Activated CD4-positive, alpha-beta T cell treated with anti-CD3 and anti-CD28 coated beads, Interleukin-2, amount 50 U/mL, for 48 hours (primary cell): ENCODE data around the gene CPLANE1.
"Not testable (repeated sequence)": the region's sequence is repeated elsewhere in the genome, so short reads cannot be mapped to it uniquely, and the experiment has no call there.

Experiments
- DNase-seq, 2 experiments: peaks; one replicate each; pipeline ENCODE4 v3.0.0-alpha.2; 2020

Gene CPLANE1

DNA sequence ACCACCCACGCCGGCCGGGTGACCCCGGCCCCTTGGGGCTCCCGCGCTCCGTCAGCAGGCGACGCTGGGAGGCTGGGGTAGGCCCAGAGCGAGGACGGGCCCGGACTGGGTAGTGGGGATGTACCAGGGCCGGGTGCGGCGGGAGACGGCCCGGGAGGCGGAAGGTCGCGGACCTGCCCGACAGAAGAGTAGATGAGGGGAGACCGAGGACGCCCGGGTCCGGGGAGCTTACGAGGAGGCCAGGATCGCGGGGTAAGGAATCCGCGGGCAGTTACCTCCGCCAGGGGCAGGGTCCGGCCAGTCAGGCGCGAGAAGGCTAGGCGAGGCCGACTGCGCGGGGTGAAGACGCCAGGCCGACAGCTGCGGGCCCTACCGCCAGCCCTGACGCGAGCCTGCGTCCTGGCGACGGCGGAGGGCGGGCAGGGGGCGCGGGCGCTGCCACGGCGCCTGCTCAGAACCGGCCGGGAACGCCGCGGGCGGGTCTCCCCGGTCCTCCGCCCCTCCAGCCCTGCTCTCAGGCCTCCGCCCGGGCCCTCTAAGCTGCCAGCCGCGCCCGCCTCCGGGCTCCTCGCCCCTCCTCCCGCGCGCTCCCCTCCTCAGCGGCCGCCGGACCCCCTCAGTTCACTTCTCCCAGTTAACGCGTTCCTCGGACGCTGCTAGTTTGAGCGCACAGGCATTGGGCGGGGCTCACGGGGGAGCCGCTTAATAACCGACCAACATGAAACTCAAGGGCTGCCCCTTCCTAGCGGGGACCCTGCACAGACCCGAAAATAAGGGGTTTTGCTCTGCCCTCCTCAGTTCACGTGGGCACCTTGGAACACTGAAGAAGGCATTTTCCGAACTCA, at the start of gene CPLANE1:
Gene CPLANE1, minus strand, starts transcription at position 407 of the 845 bp plus-strand sequence. CDS start 1,678 bp downstream, outside the sequence.
- DNase-seq, result peak; percentile 61 to 72

DNA sequence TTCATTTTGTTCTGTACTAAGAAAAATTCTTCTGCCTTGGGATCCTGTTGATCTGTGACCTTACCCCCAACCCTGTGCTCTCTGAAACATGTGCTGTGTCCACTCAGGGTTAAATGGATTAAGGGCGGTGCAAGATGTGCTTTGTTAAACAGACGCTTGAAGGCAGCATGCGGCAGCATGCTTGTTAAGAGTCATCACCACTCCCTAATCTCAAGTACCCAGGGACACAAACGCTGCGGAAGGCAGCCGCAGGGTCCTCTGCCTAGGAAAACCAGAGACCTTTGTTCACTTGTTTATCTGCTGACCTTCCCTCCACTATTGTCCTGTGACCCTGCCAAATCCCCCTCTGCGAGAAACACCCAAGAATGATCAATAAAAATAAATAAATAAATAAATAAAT, 47.1 kb upstream of the CPLANE1 start:
- DNase-seq, result not testable (repeated sequence)

DNA sequence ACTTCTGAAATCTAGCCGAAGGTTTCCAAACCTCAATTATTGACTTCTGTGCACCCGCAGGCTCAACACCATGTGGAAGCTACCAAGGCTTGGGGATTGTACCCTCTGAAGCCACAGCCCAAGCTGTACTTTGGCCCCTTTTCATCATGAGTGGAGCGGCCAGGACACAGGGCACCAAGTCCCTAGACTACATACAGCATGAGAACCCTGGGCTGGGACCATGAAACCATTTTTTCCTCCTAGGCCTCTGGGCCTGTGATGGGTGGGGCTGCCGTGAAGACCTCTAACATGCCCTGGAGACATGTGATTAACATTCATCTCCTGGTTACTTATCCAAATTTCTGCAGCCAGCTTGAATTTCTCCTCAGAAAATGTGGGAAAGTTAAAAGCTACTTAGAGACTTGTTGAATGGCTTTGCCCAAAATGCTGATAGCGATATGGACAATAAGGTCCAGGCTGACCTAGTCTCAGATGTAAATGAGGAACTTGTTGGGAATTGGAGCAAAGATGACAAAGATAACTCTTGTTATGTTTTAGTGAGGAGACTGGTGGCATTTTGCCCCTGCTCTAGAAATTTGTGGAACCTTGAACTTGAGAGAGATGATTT, 34.1 kb upstream of the CPLANE1 start:
- no peak for DNase-seq

DNA sequence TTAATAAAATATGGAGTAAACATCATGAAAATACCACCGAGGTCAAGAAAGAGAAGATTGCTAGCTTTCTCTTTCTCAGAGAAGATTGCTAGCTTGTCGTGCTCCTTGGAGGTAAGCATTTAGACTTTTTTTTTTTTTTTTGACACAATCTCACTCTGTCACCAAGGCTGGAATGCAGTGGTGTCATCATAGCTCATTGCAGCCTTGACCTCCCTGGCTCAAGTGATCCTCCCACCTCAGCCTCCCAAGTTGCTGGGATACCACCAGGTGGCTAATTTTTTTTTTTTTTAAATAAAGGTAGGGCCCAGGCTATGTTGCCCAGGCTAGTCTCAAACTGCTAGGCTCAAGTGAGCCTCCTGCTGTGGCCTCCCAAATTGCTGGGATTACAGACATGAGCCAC, 26.3 kb upstream of the CPLANE1 start:
- DNase-seq, result no peak

DNA sequence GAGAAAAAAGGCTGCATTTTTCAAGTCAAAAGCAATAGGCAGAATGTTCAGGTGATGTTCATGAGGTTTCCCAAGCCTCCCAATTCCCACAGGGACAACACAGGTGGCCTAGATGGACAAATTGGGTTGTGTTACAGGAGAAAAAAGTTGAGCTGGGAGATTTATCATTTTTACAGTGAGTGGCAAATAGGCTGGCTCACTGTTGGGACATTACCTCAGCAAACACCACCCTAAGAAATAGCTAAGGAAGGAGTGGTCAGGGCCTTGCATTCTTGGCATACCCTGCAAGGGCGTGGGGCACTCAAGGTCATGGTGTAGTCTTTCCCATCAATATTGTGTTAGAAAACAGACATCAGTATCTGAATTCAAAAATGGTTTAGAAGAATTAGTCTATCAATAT, 23.3 kb upstream of the CPLANE1 start:
- no peak for DNase-seq

DNA sequence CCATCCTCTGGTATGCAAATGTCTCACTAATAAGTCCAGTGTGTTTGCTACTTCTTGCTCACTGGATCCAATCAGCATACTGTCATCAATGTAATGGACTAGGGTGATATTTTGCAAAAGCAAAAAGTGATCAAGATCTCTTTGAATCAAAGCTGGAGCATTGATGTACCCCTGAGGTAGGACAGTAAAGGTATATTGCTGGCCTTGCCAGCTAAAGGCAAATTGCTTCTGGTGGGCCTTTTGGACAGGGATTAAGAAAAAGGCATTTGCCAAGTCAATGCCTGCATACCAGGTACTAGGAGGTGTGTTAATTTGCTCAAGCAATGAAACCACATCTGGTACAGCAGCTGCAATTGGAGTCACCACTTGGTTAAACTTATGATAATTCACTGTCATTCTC, 18.9 kb upstream of the CPLANE1 start:
- not testable (repeated sequence) for DNase-seq

DNA sequence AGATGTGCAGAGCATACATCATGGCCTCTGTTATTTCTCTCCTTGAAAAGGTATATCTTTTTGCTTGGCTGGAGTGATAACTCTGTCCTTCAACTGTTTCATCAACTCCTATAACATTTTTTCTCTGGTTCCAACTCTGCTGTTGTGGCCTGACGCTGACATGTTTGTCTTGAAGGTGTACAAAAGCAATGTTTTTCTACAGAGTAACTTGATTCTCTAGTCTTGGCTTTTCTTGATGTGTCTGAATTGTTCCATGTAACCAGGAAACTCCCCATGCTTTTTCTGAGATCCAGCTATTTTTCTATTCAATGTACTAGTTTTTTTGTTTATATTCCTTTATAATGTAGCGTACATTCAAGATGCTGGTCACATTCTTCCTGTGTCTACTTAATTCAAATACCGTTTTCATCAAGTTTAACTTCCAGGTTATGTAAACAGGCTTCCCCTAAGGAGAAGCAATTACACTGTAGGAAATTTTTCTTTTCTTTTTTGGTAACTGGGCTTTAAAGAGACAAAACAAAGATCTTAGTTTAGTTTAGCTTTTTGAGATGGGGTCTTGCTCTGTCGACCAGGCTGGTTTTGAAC, 6.7 kb upstream of the CPLANE1 start:
- DNase-seq, result no peak

DNA sequence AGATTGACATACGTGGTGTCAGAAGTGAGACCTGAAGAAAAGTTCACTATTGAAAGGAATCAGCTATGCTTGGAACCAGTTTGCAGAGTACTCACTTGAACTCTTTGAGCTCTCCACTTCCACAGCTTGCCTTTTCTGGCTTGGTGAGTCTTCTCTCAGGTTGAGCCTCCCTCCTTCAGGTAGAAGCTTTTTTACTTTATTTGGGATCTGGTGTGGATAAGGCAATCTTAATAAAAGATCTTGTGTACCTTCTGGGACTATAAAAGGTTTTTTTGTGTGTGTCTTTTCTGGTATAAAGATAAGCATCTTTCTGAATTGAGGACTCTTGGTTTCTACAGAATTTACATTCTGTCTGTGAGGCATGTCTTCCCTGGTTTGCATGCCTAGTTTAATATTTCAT, 5.4 kb upstream of the CPLANE1 start:
- no peak for DNase-seq

DNA sequence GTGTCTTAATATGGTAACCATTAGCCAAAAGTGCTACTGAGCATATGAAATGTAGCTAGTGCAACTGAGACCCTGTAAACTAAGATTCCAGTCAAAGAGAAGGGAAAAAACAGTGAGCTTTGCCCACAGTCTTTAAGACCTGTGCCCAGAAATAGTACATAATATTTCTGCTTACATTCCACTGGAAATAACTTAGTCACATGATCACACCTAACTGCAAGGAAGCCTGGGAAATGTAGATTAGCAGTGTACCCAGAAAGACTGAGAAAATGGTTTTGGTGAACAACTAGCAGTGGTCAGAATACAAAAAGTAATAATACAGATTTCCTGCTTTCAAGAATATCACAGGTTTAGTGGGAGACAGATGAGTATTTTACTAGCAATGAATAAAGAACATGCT, 2.5 kb upstream of the CPLANE1 start:
- DNase-seq, result no peak

DNA sequence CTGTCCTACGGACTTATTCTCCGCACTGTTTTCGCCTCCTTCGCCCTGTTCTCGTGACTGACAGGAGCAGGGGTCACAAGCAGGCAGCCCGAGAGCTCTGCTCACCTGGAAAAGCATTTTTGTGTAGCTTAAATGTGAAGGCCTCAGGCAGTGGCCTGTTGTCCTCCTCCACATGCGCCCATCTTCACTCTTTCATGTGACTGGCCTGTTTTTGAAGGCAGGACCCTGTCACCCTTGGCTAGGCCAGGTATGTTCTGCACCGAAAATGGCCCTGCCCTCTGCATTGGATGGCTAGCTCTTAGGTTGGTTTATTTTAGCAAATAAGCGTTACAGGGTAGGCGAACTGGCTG, 614 bp upstream of the CPLANE1 start:
- DNase-seq, result no peak

DNA sequence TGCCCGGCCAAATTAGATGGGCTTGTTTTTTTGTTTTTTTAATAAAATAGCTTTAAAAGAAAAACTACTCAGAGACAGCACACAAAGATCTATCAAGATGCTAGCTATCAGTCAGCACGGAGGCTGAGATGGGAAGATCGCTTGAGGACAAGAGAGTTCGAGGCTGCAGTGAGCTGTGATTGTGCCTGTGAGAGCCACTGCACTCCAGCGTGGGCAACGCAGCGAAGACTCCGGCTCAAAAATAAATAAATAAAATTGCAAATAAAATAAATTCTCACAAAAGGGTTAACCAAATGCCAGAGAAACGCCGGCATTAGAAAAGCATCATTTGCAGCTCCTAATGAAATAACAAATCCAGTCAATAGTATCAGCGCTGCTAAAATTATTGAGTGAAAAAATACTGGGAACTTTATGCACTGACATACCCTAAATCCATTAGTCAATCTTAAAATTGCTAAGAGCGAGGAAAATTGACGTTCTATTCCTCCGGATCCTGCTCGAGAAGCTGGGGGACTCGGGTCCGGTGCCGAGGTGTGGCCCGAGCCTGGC, 681 bp downstream of the CPLANE1 start:
- peak in 1 of 2 experiments; percentile 7 for DNase-seq

DNA sequence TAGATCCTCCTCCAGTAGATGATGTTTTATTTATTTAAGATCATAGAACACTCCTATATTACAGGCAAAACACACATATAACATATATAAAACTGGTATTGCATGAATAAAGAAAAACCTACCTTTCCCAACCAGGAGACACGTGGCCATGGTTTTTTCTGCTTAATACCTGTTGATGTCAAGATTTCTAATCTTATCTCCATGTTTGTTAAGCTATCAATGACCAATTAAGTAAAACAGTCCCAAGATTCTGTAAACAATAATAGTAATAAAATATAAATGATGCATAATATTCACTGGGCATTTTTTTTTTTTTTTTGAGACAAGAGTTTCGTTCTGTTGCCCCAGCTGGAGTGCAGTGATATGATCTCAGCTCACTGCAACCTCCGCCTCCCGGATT, 1.7 kb downstream of the CPLANE1 start:
- DNase-seq, result no peak

DNA sequence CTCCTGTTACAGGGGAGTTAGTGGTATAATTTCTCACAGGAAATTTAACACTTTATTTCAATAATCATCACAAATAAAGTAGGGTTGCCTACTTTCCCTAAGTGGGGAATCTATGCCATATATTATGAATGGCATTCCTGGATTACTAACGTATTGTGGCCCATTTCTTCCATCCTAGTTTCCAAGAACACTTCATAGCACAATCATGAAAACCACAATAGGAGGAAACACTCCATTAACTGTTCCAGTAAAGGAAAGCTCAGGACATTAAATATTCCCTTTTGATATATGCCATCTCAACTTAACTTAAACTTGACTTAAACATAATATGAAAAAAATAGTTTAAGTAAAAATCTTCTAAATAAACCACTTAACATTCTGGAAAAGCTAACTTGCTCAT, 2.1 kb downstream of the CPLANE1 start:
- no peak for DNase-seq

DNA sequence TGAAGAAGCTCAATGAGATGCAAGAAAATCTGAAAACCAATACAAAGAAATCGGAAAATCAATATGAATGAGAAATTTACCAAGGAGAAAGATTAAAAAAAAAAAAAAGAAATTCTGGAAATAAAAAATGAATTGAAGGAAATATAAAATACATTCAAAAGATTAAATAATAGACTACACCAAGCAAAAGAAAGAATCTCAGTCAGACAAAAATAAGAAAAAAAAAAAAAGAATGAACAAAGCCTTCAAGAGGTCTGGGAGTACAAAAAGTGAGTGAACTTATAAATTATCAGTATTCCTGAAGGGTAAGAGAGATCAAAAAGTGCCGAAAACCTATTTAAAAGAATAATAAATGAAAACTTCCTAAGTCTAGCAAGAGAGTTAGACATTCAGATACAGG, 14.9 kb downstream of the CPLANE1 start:
- no peak for DNase-seq

DNA sequence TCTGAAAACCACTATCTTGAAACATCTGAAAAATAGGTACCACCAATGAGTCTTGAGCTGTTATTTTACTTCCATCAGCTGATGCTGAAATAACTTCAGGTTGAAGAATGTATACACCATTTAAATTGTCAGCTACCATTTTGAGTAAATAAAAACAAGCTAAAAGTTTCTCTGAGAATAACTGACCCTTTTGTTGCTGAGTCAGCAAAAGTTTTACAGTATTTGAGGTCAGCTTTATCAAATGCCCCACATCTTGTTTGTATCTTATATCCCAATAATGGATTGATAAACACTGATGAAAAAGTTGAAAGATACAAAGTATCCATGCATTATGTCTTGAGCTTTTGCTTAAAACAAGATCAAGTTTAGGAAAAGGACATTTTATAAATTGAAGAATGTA, 22.8 kb downstream of the CPLANE1 start:
- no peak for DNase-seq

DNA sequence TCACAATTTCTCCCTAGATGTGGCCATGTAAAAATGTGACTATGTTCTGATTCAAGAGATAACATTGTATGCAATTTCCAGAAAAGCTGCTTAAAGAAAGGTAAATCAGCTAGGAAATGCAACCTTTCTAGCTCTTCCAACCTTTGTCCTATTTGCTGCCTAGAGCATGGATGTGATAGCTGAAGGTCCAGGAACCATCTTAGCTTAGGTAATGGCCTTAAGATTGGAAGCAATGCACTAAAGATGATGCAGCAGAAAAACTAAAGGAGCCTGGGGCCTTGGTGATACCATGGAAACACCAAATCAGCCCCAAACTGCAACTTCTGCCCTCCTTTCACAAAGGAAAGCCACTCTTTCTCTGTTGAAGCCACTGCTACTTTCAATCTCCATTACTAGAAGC, 27.0 kb downstream of the CPLANE1 start:
- DNase-seq, result no peak

DNA sequence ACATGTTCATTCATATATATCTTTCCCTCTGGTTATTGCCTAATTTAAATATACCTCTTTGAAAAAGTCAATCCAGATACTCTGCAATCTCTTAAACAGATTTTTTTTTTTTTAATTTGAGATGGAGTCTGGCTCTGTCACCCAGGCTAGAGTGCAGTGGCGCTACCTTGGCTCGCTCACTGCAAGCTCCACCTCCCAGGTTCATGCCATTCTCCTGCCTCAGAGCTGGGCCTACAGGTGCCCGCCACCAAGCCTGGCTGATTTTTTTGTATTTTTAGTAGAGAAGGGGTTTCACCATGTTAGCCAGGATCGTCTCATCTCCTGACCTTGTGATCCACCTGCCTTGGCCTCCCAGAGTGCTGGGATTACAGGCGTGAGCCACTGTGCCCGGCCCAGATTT, 28.8 kb downstream of the CPLANE1 start:
- DNase-seq, result not testable (repeated sequence)

DNA sequence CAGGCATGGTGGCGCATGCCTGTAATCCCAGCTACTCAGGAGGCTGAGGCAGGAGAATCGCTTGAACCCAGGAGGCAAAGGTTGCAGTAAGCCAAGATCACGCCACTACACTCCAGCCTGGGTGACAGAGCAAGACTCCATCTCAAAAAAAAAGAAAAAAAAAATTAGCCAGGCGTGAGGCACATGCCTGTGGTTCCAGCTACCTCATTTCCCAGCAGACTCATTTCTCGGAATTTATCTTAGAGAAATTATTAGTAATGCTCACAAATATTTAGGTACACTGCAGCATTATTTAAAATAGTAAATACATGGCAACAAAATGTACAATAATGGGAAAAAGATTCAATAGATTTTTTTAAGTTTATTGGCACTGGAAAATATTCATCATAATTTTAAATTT, 29.8 kb downstream of the CPLANE1 start:
- not testable (repeated sequence) for DNase-seq

DNA sequence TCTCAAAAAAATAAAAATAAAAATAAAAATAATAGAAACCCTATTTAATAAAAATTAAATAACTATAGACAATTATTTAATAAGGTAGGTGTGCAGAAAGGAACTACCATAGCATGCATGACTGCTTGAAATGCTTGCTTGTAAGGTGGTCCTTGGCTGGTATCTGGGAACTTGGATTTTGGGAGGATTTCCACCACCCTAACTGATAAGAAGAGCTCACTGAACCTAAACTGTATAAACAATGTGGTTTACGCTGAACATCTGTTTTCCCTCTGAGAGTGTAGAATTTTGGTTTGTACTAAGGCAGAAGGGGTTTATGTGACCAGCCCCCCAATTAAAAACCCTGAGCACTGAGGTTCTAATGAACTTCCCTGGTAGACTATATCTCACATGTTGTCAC, 31.2 kb downstream of the CPLANE1 start:
- no peak for DNase-seq

DNA sequence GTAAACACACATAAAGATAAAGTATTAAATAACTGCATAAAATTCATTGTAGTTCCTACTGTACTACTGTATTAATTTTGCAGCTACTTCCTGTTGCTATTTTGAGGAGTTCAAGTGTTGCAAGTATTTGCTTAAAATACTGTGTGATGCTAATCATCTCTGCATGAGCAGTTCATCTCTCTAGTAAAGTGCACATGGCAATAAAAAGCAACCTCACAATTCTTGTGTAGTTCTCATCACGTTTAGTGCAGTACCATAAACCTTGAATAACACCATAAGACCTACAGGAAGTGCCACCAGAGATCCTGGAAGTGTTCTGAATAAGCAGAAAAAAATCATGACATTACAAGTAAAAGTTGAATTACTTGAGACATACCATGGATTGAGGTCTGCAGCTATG, 34.6 kb downstream of the CPLANE1 start:
- no peak for DNase-seq

DNA sequence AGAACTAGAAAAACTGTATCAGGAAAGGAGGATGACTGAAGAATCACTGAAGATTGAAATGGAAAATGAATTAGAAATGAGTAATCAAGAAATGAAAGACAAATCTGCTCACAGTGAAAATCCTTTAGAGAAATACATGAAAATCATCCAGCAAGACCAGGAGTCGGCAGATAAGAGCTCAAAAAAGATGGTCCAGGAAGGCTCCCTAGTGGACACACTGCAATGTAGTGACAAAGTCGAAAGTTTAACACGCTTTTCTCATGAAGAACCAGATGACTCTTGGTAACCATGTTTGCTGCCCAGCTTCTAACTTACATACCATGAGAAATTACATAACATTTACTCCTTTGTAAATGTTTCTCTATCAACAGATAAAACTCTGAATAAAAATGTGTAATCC, 37.1 kb downstream of the CPLANE1 start:
- no peak for DNase-seq

DNA sequence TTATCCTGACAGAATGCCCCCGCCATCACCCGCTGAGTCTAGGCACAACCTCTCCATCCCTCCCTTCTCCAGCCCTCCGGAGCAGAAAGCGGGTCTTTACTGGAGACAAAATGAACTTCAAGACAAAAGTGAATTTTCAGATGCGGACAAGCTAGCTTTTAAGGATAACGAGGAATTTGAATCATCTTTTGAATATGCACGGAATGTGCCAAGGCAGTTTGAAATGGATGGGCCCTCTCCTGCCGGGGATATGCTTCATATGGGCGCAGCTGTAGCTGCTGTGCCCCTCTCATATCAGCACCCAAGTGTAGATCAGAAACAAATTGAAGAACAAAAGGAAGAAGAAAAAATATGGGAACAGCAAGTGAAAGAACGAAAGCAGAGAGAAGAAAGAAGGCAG, 37.5 kb downstream of the CPLANE1 start:
- DNase-seq, result no peak

DNA sequence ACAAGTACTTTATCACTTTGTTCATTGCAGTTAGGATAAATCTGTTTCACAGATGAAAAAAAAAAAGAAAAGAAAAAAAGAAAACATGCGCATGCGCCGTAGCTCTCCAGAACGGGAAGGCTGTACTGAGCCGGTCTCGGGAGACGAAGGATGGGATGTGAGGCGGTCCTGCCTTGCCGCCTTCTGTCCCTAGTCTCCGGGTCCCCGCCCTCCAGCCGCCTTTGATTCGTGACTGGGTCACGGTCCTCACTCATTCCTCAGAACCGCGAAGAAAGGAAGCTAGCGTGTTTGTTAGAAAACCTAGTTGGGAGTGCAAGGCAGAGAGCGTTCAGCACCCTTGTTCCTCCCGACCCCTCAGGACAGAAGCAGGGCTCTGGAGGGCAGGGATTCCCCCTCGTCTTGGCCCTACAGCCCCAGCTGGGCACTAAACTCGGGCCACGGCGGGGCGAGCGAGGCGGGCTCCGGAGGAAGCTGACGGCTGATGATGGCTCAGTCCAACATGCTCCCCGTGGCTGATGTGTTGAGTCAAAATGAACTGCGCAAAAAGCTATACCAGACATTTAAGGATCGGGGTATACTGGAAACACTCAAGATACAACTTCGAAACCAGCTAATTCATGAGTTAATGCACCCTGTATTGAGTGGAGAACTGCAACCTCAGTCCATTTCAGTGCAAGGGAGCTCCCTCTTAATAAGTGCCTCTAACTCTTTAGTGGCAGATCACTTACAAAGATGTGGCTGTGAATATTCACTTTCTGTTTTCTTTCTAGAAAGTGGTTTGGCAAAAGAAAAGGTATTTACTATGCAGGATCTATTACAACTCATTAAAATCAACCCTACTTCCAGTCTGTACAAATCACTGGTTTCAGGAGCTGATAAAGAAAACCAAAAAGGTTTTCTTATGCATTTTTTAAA, 40.0 kb downstream of the CPLANE1 start:
- peak; percentile 3 to 11 for DNase-seq
